Measurements from ENCODE around the gene NT5E. TPM values are rescaled to one million over a fixed set of nuclear protein-coding genes. Genes with fewer than 3 reads are reported as not detected.

The NT5E gene
- total and polyA plus RNA-seq, 2 donors (not counting 3 experiments of a cell fraction or from before 2014, with no cell fraction given) = 59.3 to 115 TPM

DNA sequence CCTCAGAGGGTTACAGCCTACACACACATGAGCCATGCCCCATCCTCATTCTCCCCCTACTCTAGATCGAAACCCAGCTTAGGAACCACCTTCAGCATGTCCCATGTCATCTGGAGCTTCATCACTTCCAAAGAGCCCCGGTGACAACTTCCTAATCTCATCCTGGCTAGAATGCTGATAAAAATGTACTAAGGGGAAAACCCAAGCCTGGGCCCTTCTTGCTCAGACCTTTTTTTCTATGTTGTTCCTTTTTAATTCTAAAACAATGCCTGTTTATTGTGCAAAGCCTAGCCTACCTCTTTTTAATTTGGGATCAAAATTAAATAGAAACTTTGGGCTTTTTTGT lies 44.1 kb upstream of the NT5E start:
- H3K4me1 ChIP-seq (ENCODE audit: control insufficient read depth, extremely low read depth, insufficient read depth, low read length) = peaks cover 55% of the 10 kb centered on the region
- H3K4me2 ChIP-seq (ENCODE audit: insufficient read depth, low read length) = peak overlapping the region; percentile 67
- no peaks in the 10 kb centered on the region for H3K79me2 ChIP-seq (ENCODE audit: control insufficient read depth, insufficient read depth, low read length)
- ChIA-PET CTCF (interaction anchor here (1.2 to 4.3 kb wide), 6 partner anchors 39 to 63 kb away, joined by 3 to 33 read pairs (median 19); partner anchors contain the start of gene NT5E), POLR2A (no interaction called here)
- no peaks in the 10 kb centered on the region for H3K36me3 ChIP-seq (ENCODE audit: control insufficient read depth in 2 of 2, extremely low read depth in 1 of 2, insufficient read depth in 2 of 2, low read length in 2 of 2)
- H3K27ac ChIP-seq (ENCODE audit: insufficient read depth, low read depth, low read length) = peak overlapping the region; percentile 94
- dilution Hi-C loops (cut with MboI; ENCODE audit: extremely low pct_ligation_motif_present, low sequenced_read_pairs) = no loop called here
- no peaks in the 10 kb centered on the region for H3K27me3 ChIP-seq (ENCODE audit: control insufficient read depth in 2 of 2, insufficient read depth in 2 of 2, low read length in 2 of 2)
- TF ChIP-seq FOS (IDR thresholded peaks at IDR 0.05; ENCODE audit: borderline replicate concordance, insufficient read depth, low read length) (no peak), JUN (IDR thresholded peaks at IDR 0.05; ENCODE audit: borderline replicate concordance, insufficient read depth, insufficient read length, low read depth) (no peak), MYC (IDR thresholded peaks at IDR 0.05; ENCODE audit: low read depth, low read length) (no peak), POLR2A (IDR thresholded peaks at IDR 0.05; ENCODE audit: low read depth, low read length) (no peak), POLR2AphosphoS5 (IDR thresholded peaks at IDR 0.05; ENCODE audit: insufficient read depth, low read depth, low read length) (no peak), GATA2 (IDR thresholded peaks at IDR 0.05; ENCODE audit: insufficient read depth, insufficient read length, low read depth, low read length) (no peak), EZH2 (IDR thresholded peaks at IDR 0.05; ENCODE audit: borderline replicate concordance, low read depth, low read length, severe bottlenecking) (no peak)
- TF ChIP-seq, protein P1, sequence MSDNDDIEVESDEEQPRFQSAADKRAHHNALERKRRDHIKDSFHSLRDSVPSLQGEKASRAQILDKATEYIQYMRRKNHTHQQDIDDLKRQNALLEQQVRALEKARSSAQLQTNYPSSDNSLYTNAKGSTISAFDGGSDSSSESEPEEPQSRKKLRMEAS (IDR thresholded peaks at IDR 0.05; ENCODE audit: insufficient read depth, insufficient read length) = no peak
- TF ChIP-seq, protein P2, sequence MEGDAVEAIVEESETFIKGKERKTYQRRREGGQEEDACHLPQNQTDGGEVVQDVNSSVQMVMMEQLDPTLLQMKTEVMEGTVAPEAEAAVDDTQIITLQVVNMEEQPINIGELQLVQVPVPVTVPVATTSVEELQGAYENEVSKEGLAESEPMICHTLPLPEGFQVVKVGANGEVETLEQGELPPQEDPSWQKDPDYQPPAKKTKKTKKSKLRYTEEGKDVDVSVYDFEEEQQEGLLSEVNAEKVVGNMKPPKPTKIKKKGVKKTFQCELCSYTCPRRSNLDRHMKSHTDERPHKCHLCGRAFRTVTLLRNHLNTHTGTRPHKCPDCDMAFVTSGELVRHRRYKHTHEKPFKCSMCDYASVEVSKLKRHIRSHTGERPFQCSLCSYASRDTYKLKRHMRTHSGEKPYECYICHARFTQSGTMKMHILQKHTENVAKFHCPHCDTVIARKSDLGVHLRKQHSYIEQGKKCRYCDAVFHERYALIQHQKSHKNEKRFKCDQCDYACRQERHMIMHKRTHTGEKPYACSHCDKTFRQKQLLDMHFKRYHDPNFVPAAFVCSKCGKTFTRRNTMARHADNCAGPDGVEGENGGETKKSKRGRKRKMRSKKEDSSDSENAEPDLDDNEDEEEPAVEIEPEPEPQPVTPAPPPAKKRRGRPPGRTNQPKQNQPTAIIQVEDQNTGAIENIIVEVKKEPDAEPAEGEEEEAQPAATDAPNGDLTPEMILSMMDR (IDR thresholded peaks at IDR 0.05; ENCODE audit: extremely low read depth in 1 of 2, insufficient read depth in 1 of 2, low read depth in 1 of 2, low read length in 2 of 2) = no peak
- no peak for FAIRE-seq
- no peaks in the 10 kb centered on the region for H3K9me3 ChIP-seq (replicated peaks; ENCODE audit: control insufficient read depth, insufficient read depth, low read length)
- peak overlapping the region; percentile 58 for H2AFZ ChIP-seq (ENCODE audit: low read depth, low read length)
- H3K9ac ChIP-seq (replicated peaks; ENCODE audit: extremely low read depth, insufficient read depth, low read length) = peak overlapping the region; percentile 72
- intact Hi-C loops (cut with micrococcal nuclease) = loop anchor here (10.0 kb wide), 1 partner anchor 641 kb away; the partner anchor contains the start of gene TBX18
- H3K4me3 ChIP-seq (replicated peaks in 1 of 3; ENCODE audit: insufficient read depth in 1 of 3, low read depth in 1 of 3, low read length in 3 of 3) = no peak overlapping the region
- no peaks in the 10 kb centered on the region for H3K9me1 ChIP-seq (replicated peaks; ENCODE audit: control insufficient read depth, extremely low read depth, insufficient read depth, low read length)
- no TSS peak for BruUV-seq (replicated peaks)
- no peaks in the 10 kb centered on the region for H4K20me1 ChIP-seq (replicated peaks; ENCODE audit: control insufficient read depth, extremely low read depth, insufficient read depth, low read length)
- peak; percentile 16 for DNase-seq (ENCODE audit: low read depth, low spot score)
